Activated T-helper 9 cell treated with anti-CD3 and anti-CD28 coated beads, Interleukin-2, amount 50 U/mL, for 16 hours (primary cell): ENCODE results near the gene MALAT1.
"Not testable (repeated sequence)": the region's sequence is repeated elsewhere in the genome, so short reads cannot be mapped to it uniquely, and the experiment has no call there.

ENCODE experiments used
- DNase-seq: peaks from one replicate; pipeline ENCODE4 v3.0.0-alpha.2; 2020; ENCODE audit warnings: low read depth

Gene MALAT1

DNA sequence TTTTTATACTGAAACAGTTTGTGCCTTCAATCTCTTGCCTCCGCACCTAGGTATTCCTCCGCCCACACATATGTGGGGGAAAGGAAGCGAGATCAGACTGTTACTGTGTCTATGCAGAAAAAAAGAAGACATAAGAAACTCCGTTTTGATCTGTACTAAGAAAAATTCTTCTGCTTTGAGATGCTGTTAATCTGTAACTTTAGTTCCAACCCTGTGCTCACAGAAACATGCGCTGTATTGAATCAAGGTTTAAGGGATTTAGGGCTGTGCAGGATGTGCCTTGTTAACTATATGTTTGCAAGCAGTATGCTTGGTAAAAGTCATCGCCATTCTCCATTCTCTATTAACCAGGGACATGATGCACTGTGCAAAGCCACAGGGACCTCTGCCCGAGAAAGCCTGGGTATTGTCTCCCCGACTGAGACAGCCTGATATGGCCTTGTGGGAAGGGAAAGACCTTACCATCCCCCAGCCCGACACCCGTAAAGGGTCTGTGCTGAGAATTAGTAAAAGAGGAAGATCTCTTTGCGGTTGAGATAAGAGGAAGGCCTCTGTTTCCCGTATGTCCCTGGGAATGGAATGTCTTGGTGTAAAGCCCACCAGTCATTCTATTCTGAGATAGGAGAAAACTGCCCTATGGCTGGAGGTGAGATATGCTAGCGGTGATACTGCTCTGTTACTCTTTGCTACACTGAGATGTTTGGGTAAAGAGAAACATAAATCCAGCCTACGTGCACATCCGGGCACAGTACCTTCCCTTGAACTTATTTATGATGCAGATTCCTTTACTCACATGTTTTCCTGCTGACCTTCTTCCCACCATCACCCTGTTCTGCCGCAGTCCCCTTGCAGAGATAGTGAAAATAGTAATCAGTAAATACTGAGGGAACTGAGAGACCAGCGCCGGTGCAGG is 24.1 kb downstream of the MALAT1 start:
- not testable (repeated sequence) for DNase-seq

- not testable (repeated sequence) for DNase-seq
These were observed 24.8 kb downstream of the MALAT1 start for GRCh38 chr11:65523631-65523968.

DNA sequence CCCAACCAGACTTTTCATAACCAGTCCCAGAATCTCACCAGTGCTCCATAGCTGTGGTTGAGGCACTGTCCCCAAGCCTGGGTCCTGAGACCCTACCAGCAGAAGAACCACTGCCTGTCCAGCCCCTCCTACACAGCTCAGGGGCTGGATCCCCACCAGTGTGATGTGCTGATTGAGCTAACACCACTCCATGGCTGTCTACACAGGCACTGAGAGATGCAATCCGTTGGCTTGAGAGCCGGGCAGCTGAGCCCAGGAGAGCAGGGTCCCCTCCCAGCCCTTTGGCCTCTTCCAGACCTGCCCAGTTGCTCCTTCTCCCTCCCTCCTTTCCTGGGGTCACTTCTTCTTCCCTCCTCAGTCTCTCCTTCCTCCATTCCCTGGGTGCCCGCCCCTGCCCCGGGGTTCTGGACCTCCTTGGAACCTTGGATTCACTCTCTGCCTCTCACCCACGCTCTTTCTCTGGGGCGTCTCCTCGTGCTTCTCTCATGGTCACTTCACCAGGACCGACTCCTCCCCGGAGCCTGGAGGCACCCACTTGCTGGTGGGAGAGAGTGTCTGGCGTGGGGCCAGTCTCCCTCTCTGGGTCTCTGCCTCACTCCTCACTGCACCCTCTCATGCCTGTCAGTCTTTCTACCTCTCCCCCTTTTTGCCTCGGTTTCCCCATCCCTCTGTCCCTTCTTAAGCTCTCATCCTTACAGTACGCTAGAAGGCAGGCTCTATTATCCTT is 25.3 kb downstream of the MALAT1 start:
- DNase-seq = no peak

GRCh38 chr11:65524741-65525545 is 26.1 kb downstream of the MALAT1 start, which contains the start of gene SCYL1:
Gene SCYL1, plus strand, starts transcription at chr11:65525083. Its CDS starts 71 bp downstream, at chr11:65525154.
- DNase-seq = peak; percentile 77

- no peak for DNase-seq
These were observed 27.0 kb downstream of the MALAT1 start for GRCh38 chr11:65525546-65526480.

GRCh38 chr11:65526744-65527143 is 27.9 kb downstream of the MALAT1 start:
- no peak for DNase-seq

GRCh38 chr11:65528819-65529350 is 30.0 kb downstream of the MALAT1 start:
- no peak for DNase-seq

DNA sequence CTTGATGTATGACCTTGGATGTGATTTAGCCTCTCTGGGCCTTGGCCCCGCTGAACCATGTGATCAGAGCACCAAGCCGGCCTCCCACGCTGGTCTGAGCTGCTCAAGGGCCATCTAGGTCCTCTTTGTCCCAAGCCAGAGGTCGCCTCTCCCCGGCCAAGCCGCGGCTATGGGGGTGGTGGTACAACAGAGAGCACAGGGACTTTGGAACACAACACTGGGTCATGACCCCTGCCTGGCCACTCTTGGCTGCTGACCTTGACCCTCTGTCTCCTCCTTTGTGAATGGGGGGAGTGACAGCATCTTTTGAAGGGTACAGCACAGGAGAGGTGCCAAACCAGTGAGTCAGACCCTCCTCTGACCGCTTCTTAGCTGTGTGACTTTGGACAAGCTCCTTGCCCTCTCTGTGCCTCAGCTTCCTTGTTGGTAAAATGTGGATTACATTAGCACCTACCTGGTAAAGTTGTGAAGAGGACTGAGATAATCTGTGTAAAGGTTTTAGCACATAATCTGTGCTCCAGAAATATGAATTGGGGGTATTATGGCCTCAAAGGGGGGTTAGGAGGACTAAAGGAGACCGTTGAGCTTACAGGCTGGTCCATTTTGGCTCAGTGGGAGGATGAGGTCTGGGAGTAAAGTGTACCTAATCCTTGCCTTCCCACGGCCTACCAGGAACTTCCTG is 30.8 kb downstream of the MALAT1 start:
- no peak for DNase-seq

DNA sequence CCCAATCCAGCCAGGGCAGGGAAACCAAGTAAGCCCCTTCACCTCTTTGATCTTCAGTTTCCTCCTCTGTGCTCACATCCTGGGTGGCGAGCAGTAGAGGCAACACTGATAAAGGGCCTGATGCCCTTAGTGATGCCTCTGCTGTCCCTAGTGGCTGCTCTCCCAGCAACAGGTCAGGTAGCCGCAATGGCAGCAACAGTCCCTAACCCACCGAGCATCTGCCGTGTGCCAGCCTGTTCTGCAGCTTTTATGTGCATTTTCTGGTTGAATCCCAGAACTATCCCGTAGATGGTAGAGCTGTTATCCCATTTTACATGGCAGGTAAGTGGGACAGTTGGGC is 31.3 kb downstream of the MALAT1 start:
- no peak for DNase-seq

GRCh38 chr11:65532388-65533064 is 33.7 kb downstream of the MALAT1 start:
- no peak for DNase-seq

- no peak for DNase-seq
These were observed 36.3 kb downstream of the MALAT1 start for GRCh38 chr11:65535102-65535501.

DNA sequence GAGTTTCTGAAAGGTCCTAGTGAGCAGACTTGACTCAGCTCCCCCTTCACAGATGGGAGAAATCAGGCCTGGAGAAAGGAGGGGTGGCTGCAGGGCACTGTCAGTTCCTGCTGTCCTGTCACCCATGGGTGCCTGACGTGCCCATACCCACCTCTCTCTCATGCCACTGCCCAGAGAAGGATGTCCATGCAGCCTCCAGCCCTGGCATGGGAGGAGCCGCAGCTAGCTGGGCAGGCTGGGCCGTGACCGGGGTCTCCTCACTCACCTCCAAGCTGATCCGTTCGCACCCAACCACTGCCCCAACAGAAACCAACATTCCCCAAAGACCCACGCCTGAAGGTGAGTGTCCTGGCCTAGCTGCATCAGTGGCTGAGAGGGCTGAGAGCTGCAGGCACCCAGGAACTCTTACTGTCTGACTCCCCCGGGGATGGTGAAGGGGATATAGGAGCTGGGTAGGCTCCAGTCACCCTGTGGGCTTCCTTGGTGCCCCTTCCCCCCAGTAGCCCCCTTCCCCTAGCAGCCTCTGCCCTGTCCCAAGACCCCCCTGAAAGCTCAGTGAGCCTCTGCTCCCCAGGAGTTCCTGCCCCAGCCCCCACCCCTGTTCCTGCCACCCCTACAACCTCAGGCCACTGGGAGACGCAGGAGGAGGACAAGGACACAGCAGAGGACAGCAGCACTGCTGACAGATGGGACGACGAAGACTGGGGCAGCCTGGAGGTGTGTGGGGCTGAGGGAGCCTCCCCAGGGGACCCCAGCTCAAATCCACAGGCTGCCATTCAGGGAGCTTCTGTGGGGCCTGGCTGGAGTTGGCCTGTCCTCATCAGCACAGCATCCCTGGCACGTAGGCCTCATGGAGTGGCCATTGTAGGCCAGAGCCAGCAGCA is 37.8 kb downstream of the MALAT1 start:
- no peak for DNase-seq

GRCh38 chr11:65537296-65537597 is 38.4 kb downstream of the MALAT1 start:
- no peak for DNase-seq

GRCh38 chr11:65537620-65538231 is 38.9 kb downstream of the MALAT1 start:
- DNase-seq = no peak

- no peak for DNase-seq
These were observed 39.5 kb downstream of the MALAT1 start for GRCh38 chr11:65538232-65538914.

GRCh38 chr11:65538915-65539743 is 40.3 kb downstream of the MALAT1 start:
- DNase-seq = no peak

GRCh38 chr11:65539744-65540289 is 41.0 kb downstream of the MALAT1 start:
- peak; percentile 31 for DNase-seq
